PC-9 (cell line): ENCODE measurements around the gene VPS35.

ENCODE experiments used
- EZH2 ChIP-seq: fragments of 200-600 bp; sonication (generic); IDR thresholded peaks from 2 replicates; pipeline ENCODE4 v1.8.0; 2017; ENCODE audit warnings: antibody characterized with exemption, low read depth
- TF ChIP-seq, protein P1 (sequence below): fragments of 200-600 bp; sonication (generic); conservative IDR thresholded peaks from 2 replicates; pipeline ENCODE4 v1.6.1; 2017; ENCODE audit warnings: mixed run types, antibody characterized with exemption, mild to moderate bottlenecking, moderate library complexity

DNA sequence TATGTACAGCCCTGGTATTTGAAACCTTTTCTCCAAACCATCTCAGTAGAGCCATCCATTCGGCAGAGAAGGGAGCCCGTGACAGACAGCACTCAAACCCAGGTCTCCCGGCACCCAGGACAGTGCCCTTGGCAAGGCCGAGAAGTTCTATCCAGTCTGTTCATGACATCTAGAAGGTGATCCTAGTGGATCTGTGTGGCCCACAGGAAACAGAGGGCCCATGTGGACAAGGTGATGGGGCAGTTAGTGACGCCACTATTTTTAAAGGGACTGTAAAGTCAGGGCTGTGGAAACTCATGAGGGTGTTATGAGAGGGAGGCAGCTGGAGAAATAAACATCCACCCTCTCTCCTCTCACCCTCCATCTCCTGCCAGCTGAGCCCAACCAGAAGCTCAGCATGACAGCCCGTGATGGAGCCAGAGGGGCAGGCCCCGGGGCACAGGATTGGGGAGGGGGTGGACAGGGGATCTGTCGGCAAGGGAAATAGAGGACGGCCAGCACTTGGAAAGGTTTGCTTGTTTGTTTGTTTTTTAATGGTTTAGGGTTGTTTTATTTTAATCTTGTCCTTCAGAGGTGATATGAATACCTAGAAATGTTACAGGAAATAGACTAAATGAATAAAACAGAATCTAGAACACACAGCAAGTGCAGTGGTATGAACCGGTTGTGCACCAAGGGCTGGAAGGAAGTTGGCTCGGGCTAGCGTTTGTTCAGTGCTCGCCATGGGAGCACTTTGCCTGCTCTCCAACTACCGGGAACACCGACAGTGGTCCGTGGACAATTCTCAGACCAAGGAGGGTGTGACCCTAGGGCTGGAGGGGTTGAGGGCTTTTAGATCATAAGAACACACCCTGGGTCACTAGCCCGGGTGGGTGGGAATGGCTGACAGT is 42.1 kb upstream of the VPS35 start:
- TF ChIP-seq, protein P1, sequence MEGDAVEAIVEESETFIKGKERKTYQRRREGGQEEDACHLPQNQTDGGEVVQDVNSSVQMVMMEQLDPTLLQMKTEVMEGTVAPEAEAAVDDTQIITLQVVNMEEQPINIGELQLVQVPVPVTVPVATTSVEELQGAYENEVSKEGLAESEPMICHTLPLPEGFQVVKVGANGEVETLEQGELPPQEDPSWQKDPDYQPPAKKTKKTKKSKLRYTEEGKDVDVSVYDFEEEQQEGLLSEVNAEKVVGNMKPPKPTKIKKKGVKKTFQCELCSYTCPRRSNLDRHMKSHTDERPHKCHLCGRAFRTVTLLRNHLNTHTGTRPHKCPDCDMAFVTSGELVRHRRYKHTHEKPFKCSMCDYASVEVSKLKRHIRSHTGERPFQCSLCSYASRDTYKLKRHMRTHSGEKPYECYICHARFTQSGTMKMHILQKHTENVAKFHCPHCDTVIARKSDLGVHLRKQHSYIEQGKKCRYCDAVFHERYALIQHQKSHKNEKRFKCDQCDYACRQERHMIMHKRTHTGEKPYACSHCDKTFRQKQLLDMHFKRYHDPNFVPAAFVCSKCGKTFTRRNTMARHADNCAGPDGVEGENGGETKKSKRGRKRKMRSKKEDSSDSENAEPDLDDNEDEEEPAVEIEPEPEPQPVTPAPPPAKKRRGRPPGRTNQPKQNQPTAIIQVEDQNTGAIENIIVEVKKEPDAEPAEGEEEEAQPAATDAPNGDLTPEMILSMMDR, result no peak
- no peak for TF ChIP-seq EZH2
